ENCODE measurements around the gene STARD5.

GRCh38 chr15:81270781-81271491 lies 53.0 kb downstream of the STARD5 start:
- TF ChIP-seq, protein P1, sequence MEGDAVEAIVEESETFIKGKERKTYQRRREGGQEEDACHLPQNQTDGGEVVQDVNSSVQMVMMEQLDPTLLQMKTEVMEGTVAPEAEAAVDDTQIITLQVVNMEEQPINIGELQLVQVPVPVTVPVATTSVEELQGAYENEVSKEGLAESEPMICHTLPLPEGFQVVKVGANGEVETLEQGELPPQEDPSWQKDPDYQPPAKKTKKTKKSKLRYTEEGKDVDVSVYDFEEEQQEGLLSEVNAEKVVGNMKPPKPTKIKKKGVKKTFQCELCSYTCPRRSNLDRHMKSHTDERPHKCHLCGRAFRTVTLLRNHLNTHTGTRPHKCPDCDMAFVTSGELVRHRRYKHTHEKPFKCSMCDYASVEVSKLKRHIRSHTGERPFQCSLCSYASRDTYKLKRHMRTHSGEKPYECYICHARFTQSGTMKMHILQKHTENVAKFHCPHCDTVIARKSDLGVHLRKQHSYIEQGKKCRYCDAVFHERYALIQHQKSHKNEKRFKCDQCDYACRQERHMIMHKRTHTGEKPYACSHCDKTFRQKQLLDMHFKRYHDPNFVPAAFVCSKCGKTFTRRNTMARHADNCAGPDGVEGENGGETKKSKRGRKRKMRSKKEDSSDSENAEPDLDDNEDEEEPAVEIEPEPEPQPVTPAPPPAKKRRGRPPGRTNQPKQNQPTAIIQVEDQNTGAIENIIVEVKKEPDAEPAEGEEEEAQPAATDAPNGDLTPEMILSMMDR (IDR thresholded peaks at IDR 0.05) = no peak
- no peak for TF ChIP-seq POLR2A (IDR thresholded peaks at IDR 0.05)
